ENCODE measurements around the gene SETD7.

- TF ChIP-seq CTCF (IDR thresholded peaks at IDR 0.05) (no peak), POLR2A (IDR thresholded peaks at IDR 0.05) (no peak), EP300 (IDR thresholded peaks at IDR 0.05) (no peak)
These were observed 97.0 kb downstream of the SETD7 start for GRCh38 chr4:139458999-139459398.

Data from stomach (tissue), 4 donors.